Measurements from ENCODE around the gene TIMM9.
"Not testable (repeated sequence)": the region's sequence is repeated elsewhere in the genome, so short reads cannot be mapped to it uniquely, and the experiment has no call there.

DNA sequence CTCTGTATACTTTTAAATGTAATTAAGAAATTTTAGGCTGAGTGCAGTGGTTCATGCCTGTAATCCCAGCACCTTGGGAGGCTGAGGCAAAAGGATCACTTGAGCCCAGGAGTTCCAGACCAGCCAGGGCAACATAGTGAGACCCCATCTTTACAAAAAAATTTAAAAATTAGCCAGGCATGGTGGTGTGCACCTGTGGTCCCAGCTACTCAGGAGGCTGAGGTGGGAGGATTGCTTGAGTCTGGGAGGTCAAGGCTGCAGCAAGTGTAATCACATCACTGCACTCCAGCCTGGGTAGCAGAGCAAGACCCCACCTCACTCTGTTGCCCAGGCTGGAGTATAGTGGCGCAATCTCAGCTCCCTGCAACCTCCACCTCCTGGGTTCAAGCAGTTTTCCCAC is 65.1 kb downstream of the TIMM9 start:
- not testable (repeated sequence) for TF ChIP-seq POLR2A (IDR thresholded peaks at IDR 0.05; ENCODE audit: low read length); GATA1 (IDR thresholded peaks at IDR 0.05; ENCODE audit: low read depth, low read length)
